ENCODE data around the gene VPS39. TPM values are rescaled to one million over a fixed set of nuclear protein-coding genes. Genes with fewer than 3 reads are reported as not detected.
A peak's percentile ranks its signal among the peaks of the same experiment; 100 is the strongest.

VPS39 gene
- total and polyA plus RNA-seq, 2 of the 8 experiments (the other 6 are each of a cell fraction or from before 2014, with no cell fraction given), result 34.4 to 36.6 TPM

GRCh38 chr15:42151141-42151561 lies 57.0 kb downstream of the VPS39 start:
- 94% methylated on average over 7 of the region's 10 CpGs; no CpG with 5 or more reads in 1 of the 2 experiments for WGBS, 2 experiments (ENCODE audit: extremely low coverage in 1 of 2, insufficient coverage in 1 of 2, insufficient read length in 1 of 2, insufficient replicate concordance in 2 of 2, low coverage in 1 of 2, low lambda C conversion rate in 2 of 2, missing lambda C conversion rate in 1 of 2)
- no peak overlapping the region for H3K14ac ChIP-seq (ENCODE audit: insufficient read length)
- H3K79me1 ChIP-seq (ENCODE audit: low read depth, low read length), result no peaks in the 10 kb centered on the region
- H3K4me1 ChIP-seq (replicated peaks in 1 of 4; ENCODE audit: control insufficient read depth in 3 of 4, insufficient read depth in 4 of 4, low read length in 3 of 4), result peaks cover 0 to 3% (median 0%) of the 10 kb centered on the region in 4 experiments; a peak in 1 of 7 replicates
- H3K9me3 ChIP-seq (ENCODE audit: insufficient read depth in 2 of 2, low read depth in 1 of 2, low read length in 1 of 2), result no peaks in the 10 kb centered on the region
- H4K91ac ChIP-seq (replicated peaks; ENCODE audit: insufficient read length, low read length), result no peak overlapping the region
- DNase-seq (ENCODE audit: low read depth in 1 of 2, low spot score in 2 of 2) (no peak), FAIRE-seq (no peak)
- no peak overlapping the region for H3K23ac ChIP-seq (ENCODE audit: insufficient read length)
- CTCF ChIA-PET (ENCODE audit: partially characterized antibody), result interaction anchor here (1.2 to 22.6 kb wide), 5 partner anchors 14 to 236 kb away, joined by 3 to 416 read pairs (median 31); no protein-coding TSS in a partner anchor
- no peaks in the 10 kb centered on the region for H3K27me3 ChIP-seq (replicated peaks in 1 of 4; ENCODE audit: control insufficient read depth in 3 of 4, extremely low read depth in 1 of 4, insufficient read depth in 3 of 4, low read length in 3 of 4)
- H3K56ac ChIP-seq (replicated peaks; ENCODE audit: insufficient read length, low read depth, low read length), result no peak overlapping the region
- no peaks in the 10 kb centered on the region for H3K79me2 ChIP-seq (ENCODE audit: control insufficient read depth in 1 of 2, insufficient read depth in 2 of 2, low read length in 2 of 2)
- H4K5ac ChIP-seq (ENCODE audit: insufficient read length, low read depth, low read length), result no peak overlapping the region
- POLR2A ChIA-PET (ENCODE audit: partially characterized antibody), result no interaction called here
- H4K8ac ChIP-seq (ENCODE audit: extremely low read depth, insufficient read depth, low read length), result 0 out of 2 replicates have a peak overlapping the region, but pooled peaks have one; percentile 76
- H2AK5ac ChIP-seq (ENCODE audit: low read depth, low read length), result no peak overlapping the region
- H2AFZ ChIP-seq (ENCODE audit: low read length), result peak overlapping the region; percentile 30; the same call in 1 of the 2 replicates
- H3K9ac ChIP-seq (replicated peaks in 1 of 4; ENCODE audit: extremely low read depth in 1 of 4, low read depth in 3 of 4, low read length in 3 of 4), result no peak overlapping the region
- H3K4ac ChIP-seq (replicated peaks; ENCODE audit: insufficient read length, low read depth, low read length), result no peak overlapping the region
- H3K4me3 ChIP-seq (ENCODE audit: extremely low read depth in 1 of 4, insufficient read depth in 2 of 4, low read depth in 3 of 4, low read length in 4 of 4), result no peak overlapping the region
- no peak overlapping the region for H2BK12ac ChIP-seq (ENCODE audit: low read depth, low read length)
- H2BK120ac ChIP-seq (replicated peaks; ENCODE audit: low read depth, low read length), result no peak overlapping the region
- H4K20me1 ChIP-seq (replicated peaks in 1 of 2; ENCODE audit: control insufficient read depth in 1 of 2, insufficient read depth in 2 of 2, low read length in 2 of 2), result peaks cover 0 to 6% of the 10 kb centered on the region in 2 experiments
- no peak overlapping the region for H3K18ac ChIP-seq (ENCODE audit: extremely low read depth, low read length)
- H2BK20ac ChIP-seq (ENCODE audit: low read length), result no peak overlapping the region
- no peaks in the 10 kb centered on the region for H3K36me3 ChIP-seq (ENCODE audit: control insufficient read depth in 2 of 4, insufficient read depth in 4 of 4, low read length in 3 of 4)
- no peaks in the 10 kb centered on the region for H3K23me2 ChIP-seq (ENCODE audit: low read depth, low read length)
- H3K4me2 ChIP-seq (ENCODE audit: insufficient read depth in 1 of 2, low read depth in 2 of 2, low read length in 2 of 2), result no peak overlapping the region
- no peak overlapping the region for H3K27ac ChIP-seq (ENCODE audit: low read depth, low read length)
- H2BK5ac ChIP-seq (ENCODE audit: low read depth, low read length), result no peak overlapping the region
- no peak overlapping the region for H2BK15ac ChIP-seq (ENCODE audit: low read length)
- TF ChIP-seq FOSL1 (IDR thresholded peaks at IDR 0.05; ENCODE audit: insufficient read depth, low read depth, low read length), result no peak
- TF ChIP-seq RNF2 (IDR thresholded peaks at IDR 0.05; ENCODE audit: borderline replicate concordance, low read depth, low read length, missing control alignments, poor library complexity, severe bottlenecking), result no peak
- no peak for TF ChIP-seq TAF1 (IDR thresholded peaks at IDR 0.05; ENCODE audit: low read depth, low read length)
- TF ChIP-seq SIRT6 (IDR thresholded peaks at IDR 0.05; ENCODE audit: low read length), result no peak
- no peak for TF ChIP-seq EGR1 (IDR thresholded peaks at IDR 0.05; ENCODE audit: borderline replicate concordance, low read depth, low read length)
- no peak for TF ChIP-seq SP4 (IDR thresholded peaks at IDR 0.05; ENCODE audit: low read length)
- TF ChIP-seq ATF2 (IDR thresholded peaks at IDR 0.05; ENCODE audit: low read length), result no peak
- TF ChIP-seq CHD2 (IDR thresholded peaks at IDR 0.05; ENCODE audit: low read length), result no peak
- no peak for TF ChIP-seq CBX8 (IDR thresholded peaks at IDR 0.05; ENCODE audit: borderline replicate concordance, low read depth, low read length)
- no peak for TF ChIP-seq SUZ12 (IDR thresholded peaks at IDR 0.05; ENCODE audit: low read length)
- no peak for TF ChIP-seq SP2 (IDR thresholded peaks at IDR 0.05; ENCODE audit: low read length)
- TF ChIP-seq ASH2L (IDR thresholded peaks at IDR 0.05; ENCODE audit: low read length), result no peak
- no peak for TF ChIP-seq HDAC6 (IDR thresholded peaks at IDR 0.05; ENCODE audit: low read depth, low read length)
